ENCODE results near the gene BTBD9. TPM values are rescaled to one million over a fixed set of nuclear protein-coding genes. Genes with fewer than 3 reads are reported as not detected.
A peak's percentile ranks its signal among the peaks of the same experiment; 100 is the strongest.

The BTBD9 gene
- total RNA-seq, 1 experiment from 2014 or later: 5.1 TPM

DNA sequence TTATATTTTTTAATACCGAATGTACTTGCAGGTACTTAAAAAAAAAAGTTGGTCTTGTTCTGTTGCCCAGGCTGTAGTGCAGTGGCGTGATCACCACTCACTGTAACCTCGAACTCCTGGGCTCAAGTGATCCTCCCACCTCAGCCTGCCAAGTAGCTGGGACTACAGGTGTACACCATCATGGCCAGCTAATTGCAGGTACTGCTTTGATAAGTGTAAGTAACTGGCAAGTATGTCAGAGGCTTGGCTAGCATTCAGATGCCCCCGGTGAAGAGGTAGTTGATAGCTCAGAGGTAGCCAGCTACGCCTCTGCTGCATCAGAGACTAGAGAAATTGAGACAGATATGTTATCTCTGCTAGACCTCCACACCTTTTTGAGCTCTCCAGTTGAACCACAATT, 40.5 kb downstream of the BTBD9 start:
- no peak for DNase-seq (ENCODE audit: low spot score)

DNA sequence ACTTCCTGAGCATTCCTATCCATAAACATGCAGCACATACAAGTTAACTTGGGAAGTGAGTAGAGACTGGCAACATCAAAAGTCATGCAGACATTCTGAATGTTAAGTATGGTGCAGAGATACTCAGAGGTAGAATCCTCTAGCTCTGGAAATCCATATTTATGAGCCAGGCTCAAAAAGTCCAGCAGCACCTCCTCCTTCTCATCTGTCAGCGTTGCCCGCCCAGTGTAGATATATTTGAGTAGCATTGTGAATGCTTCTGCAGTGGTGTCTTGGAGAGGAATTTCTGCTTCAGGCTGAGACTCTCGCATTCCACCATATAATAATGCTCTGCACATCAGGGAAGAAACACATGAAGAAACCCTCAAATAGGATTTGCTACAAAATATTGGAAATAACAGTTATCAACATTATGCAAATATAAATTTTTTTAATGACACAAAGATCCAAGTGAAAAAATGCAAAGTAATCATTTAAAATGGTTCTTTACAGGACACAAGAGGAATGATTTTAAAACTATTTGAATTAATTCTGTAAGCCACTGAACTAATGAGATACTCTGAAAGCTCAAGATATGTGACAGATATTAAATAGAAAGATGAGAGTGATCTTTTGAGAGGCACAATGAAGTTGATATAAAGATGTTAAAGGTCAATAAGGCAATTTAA, 45.6 kb downstream of the BTBD9 start:
- DNase-seq (ENCODE audit: low spot score): no peak

DNA sequence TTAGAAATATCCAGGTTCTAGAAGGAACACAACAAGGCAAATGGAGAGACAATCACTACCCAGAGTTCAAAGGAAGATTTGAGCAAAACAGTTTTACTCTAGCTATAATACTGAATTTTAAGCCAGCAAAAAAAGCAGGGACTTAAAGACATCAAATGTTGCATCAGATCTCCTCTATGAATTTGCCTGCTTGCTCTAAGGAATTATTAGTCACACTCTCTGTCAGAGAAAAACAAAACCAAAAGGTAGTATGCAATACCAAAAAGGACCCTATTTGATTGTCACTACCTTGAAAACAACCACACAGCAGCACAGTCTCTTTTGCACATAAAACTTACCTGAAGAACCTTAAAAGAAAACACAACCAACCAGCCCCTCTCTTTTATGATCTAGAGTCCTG, 46.3 kb downstream of the BTBD9 start:
- no peak for DNase-seq (ENCODE audit: low spot score)

DNA sequence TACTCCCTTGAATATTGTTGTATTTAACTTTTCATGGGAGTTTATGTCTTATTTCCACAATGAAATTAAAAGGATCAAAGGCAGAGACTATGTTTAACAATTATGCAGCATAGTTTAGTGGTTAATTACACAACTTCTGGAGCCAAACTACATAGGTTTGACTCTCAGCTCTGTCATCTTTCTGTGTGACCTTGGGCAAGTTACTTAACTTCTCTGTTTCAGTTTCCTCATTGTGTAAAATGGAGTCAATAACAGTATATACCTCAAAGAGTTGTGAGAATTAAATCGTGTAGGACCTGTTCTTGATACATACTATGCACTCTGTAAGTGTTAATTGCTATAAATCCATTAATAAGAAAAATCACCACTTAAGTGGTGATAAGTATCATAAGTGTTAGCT, 48.3 kb downstream of the BTBD9 start:
- no peak for DNase-seq (ENCODE audit: low spot score)

DNA sequence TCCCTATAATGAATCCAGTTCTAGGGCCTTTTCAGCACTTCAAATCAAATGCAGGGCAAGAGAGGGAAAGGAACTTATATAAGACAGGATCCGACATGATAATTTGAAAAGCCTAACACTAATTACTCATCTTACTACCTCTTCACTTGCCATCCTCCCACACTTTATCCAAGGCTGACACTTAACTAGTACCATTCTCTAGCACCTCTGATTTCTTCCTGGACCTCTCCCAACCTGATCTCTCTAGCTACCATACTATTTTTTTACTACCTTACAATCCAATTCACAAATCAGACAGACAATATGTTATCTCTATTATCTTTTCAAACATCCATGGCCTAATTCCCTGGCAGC, 50.4 kb downstream of the BTBD9 start:
- DNase-seq (ENCODE audit: low spot score): no peak

DNA sequence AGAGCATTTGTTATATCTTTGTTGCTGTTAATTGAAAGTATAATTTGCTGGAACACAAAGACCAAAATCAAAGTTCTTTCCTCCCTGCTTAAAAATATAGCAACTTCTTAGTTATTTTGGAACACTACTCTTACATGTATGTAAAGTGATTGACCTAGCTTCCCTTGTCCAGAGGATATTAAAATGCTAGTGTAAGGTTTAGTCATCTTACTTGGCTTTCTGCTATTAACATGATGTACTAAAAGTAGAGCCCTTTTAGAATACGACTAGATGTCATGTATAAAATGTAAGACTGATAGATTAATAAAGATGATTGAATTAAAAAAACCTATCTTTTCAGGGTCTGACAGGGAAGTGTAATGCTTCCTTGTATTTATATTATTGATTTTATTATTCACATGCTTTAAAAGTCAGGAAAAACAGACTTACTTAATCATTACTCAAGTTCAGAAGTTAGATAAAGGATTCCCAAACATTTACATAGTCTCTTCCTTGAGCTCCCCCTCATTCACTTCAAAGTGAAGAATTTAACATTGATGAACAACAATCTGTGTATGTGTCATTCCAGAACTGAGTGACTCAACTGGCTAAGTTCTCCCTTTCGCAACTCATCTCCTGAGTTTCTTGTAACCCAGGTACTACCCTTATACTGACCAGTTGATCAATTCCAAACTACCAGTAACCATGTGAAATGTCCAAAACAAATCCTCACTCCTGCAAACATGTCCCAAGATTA, 50.9 kb downstream of the BTBD9 start:
- no peak for DNase-seq (ENCODE audit: low spot score)

DNA sequence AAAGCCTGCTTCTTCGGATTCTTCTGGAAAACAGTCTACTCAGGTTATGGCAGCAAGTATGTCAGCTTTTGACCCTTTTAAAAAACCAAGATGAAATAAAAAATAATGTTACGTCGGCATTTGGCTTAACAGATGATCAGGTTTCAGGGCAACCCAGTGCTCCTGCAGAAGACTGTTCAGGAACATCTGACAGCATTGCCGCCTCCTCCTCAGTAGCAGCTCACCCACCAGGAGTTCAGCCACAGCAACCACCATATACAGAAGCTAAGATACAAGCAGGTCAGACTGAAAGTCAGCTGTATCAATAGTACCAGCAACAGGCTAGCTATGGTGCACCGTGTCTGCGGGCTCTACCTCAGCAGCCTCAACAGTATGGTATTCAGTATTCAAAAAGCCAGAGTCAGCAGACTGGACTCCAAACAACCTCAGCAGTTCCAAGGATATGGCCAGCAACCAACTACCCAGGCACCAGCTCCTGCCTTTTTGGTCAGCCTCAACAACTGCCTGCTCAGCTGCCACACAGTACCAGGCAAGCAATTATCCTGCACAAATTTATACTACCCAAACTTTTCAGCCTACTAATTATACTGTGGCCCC, 51.9 kb downstream of the BTBD9 start:
- DNase-seq (ENCODE audit: low spot score): no peak

DNA sequence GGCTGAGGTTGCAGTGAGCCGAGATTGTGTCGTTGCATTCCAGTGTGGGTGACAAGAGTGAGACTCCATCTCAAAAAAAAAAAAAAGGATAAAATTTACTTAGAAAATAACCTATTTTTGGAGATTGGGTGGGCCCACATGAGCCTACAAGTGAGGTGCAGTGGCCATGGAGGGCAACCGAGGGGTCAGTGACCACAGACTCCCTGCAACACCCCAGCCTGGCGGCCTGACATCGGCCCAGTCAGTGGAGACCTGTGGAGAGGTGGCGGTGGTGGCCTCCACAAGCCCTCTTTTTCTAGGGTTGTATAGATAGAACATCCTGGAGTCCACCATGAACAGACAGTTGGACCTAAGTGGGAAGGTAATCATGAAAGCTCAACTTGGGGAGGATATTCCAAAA, 52.7 kb downstream of the BTBD9 start:
- DNase-seq (ENCODE audit: low spot score): no peak

DNA sequence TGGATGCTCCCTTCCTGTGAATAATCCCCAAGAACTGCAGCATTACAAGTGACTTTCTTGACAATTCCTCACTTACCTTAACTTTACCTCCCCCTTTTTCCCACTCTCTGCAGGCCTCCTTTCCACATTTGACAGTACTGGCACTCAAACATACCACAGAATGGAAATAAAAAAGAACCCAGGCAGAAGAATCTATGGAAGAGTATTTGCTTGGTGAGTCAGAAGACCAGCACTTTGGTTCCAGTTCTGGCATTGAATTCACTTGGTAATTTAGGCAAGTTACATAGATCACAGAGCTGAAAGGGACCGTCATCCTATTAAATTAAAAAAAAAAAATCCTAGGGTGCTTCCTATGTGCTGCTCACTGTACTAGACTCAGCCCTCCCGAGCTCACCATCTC, 55.0 kb downstream of the BTBD9 start:
- no peak for DNase-seq (ENCODE audit: low spot score)

DNA sequence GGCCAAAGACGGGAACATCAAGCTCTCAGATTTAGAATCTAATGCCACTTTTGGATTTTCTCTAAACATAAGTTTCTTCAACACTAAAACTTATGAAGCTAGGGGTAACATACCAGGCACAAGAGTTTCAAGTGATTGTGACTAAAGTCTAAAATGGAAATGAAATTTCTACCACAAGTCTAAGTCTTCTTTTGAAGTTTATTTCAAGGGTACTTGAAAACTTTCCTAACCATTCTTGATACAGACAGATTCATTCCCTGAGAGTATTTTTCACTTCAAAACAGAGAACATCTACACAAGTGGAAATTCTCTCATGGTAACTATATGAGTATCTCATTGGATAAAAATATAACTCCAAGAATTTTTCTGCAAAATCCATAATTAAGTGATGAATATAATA, 56.2 kb downstream of the BTBD9 start:
- no peak for DNase-seq (ENCODE audit: low spot score)

DNA sequence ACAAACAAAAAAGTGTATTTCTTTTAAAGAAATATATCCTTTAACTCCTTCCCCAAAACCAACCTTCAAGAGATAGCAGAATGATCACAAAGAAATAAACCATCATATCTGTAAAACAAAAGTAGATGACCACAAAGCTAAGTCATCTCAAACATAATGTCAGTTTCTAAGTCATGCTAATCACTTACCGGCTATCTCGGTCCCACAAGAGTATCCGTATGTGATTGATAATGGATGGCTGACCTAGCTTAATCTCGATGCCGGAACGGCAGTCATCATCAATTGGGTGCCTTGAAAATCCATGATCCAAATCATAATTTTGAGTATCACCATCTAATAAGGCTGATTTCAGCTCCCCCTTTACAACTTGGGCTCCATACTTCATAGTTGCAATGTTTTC, 59.7 kb downstream of the BTBD9 start:
- DNase-seq (ENCODE audit: low spot score): no peak

DNA sequence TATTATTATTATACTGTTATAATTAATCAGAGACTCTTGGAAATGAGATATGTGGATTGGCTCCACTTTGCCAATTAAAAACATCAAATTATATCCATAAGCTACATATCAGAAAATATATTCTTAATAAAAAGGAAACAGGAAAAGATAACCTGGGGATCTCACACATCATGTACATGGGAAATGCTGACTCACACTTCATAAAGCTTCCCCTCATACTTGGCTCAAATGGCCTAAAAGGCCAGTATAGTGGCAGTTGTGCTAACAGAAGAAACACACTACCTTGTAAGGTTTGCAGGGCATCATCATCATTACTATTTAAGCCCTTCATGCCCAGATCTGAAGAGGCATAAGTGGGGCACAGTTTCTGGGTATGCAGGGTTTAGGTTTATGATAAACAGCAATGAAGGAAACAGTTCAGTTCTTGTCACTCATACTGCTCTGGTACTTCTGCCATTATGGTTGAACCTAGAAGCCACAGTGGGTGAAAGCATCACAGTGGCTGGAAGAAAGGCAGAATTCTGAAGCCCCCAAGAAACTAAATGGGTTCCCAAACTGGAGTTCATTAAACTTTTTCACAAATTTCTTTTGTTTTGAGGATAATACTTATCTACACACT, 60.6 kb downstream of the BTBD9 start:
- DNase-seq (ENCODE audit: low spot score): no peak

DNA sequence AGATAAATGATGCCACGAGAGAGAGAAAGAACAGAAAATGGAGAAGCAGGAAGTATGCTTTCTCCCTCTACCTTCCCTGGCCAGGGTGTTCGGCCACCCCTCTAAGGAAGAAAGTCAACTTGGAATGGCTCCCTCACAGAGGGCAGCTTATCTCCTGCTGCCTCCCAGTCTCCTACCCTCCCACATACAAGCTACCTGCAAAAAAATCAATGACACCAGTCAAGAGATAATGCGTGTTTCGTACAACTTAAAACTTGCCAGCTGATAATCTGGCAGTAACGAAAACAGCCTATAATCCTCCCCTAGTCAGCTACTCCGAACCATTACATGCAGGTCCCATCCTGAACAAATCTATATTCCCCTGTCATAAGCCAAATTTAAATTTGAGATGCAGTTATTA, 61.7 kb downstream of the BTBD9 start:
- no peak for DNase-seq (ENCODE audit: low spot score)

DNA sequence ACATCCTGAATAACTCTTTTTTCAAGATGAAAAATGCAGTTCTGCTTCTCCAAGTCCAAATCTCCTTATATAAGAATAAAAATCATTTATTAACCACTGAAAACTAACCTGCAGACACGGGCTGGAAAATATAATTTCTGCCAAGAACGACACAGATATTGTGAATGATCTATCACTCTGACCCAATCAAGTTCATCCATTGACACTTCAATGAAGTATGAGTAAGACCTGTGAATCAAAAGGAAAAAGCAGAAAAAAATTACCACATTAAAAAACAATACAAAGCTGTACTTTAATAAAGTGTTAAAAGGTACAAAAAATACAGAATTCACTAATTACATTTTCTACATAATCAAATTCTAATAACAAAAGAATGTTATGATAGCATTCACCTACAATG, 62.2 kb downstream of the BTBD9 start:
- DNase-seq (ENCODE audit: low spot score): no peak

DNA sequence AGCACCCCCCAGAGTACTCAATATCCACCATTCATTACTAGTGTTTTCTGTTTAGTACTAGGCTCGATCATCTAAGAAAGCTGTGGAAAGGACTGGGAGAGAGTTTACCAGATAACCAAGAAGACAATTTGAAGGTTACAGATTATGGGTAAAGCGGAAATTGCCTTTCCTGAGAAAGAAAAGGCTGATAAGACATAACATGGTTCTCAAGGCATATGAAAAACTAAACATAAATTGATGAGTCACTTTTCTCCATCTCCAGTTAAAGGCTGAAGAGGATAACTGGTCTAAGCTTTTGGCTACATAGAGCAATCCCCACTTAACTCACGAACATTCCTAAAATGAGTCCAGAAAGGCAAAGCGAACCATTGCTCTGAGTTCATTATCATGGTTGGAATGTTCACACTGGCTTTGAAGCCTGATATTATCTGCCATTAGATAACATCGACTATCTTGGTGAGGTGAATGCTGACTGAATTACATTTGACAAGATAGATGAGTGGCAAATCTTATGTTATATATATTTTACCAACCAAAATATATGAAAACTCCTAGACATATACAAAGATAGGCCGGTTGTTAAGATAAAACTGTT, 65.8 kb downstream of the BTBD9 start:
- DNase-seq (ENCODE audit: low spot score): no peak

DNA sequence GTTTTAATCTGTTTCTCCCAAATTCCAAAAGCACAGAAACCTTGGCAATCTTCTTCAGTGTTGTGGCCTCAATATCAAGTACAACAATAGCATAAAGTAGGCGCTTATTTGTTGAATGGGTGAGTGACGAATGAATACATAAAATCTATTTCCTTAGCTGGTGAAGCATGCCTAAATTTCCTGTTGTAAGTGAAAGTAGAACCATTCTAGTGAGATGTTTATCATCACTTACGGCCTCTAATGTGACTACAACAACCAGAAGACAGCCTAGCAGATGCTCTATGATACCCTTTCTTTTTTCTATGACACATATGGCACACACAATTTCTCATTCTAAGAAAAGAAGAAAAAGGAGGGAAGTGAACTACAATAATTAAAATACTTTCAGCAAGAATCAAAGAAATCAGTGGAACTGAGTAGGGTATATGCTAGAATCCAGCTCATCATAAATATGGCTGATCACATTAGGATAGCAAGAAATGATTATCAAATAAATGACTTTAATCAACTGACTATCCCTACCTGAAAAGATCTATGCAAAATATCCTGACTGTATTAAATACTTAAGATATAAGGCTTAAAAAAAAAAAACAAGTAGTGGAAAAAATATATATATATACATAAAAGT, 67.4 kb downstream of the BTBD9 start:
- DNase-seq (ENCODE audit: low spot score): no peak

DNA sequence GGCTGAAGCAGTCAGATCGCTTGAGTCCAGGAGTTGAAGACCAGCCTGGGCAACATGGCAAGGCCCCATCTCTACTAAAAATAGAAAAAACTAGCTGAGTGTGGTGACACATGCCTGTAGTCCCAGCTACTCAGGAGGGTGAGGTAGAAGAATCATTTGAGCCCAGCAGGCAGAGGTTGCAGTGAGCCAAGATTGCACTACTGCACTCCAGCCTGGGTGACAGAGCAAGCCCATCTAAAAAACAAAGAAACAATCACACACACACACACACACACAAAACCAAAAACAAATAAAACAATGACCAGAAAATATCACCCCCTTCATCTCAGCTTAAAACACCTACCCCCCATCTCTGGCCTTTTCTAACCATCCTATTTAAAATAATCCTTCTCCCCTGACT, 68.0 kb downstream of the BTBD9 start:
- DNase-seq (ENCODE audit: low spot score): no peak

DNA sequence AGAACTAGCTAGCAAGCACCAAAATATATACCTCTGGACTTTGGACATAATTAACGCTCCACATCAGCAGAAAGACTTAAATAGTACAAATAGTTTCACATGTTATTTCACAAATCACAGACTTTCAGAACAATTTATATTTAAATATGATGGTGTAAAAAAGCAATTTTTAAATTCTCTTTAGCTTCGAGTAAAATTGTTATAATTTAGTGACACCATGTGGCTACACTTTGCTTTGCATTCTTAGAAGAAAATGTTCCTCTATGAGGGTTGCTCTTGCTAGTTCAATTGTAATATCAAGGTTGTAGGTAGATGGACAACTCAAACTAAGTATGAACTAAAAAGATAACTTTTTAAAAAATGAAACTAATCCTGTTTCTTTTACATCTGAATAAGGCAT, 69.0 kb downstream of the BTBD9 start:
- DNase-seq (ENCODE audit: low spot score): peak; percentile 26

DNA sequence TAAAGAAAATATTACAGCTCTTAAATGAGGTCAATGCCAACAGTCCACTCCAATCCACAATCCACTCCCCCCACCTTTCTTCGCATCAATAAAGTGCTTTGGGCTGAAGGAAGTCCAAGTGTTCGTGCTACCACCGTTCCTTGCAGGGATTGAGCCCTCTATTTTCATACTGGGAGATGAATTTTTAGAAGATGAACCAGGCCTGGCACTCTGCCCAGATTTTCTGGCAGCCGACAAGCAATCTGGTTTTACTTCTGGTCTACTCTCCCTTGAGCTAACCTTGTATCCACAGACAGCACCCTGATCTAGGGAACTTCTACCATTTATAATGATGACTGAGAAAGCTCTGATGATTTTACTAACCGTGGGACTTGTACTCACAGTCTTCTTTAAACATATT, 72.3 kb downstream of the BTBD9 start:
- peak; percentile 12 for DNase-seq (ENCODE audit: low spot score)

DNA sequence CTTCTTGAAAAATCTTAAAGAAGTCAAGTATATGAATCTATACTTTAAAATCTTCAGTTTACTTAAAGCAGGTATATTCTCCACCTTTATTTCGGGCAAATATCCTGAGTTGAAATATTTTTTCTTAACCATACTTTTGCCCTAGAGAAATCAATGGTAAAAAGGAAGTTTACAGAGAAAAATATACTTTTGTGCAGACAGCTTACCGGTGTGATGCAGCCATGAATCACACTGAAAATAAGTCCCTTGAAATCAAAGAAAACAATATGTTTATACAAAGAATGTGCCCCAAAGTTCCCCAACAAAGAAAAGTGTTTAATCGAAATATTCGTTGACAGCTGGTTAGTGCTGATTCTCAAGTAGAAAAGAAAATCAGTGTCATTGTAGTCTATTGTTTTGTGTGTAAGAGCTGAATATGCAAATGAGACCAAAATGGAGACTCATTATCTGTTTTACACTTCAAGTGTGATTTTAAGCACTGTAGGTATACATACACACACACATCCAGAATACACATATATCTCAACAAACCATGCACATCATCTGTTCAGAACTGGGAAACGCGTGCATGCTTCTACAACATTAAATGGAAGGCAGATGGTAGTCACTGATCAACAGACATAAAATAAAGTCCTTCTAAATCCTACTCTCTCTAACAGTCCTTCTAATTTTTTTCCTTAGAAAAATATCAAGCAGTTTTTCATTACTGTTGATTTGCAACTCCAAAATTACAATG, 73.3 kb downstream of the BTBD9 start:
- DNase-seq (ENCODE audit: low spot score): no peak

DNA sequence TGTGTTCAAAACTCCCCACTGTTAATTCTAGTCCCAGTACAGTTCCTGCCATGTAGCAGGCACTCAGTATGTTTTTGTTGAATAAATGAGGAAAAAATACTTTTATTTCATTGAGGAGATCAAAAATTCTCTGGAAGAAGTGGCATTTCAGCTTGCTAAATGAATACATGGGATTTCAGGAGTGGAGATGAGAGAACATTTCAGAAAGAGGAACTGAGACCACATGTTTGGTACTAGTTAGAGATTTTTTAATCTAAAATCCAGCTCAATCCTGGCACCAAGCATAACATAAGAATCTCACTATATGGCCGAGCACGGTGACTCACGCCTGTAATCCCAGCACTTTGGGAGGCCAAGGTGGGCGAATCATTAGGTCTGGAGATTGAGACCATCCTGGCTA, 75.4 kb downstream of the BTBD9 start:
- no peak for DNase-seq (ENCODE audit: low spot score)

Measured in HT-29 (cell line).